C4-2B (cell line): ENCODE measurements around the gene NR2F1.

Experiments
- H3K27ac ChIP-seq: fragments of 450-650 bp; 2 replicates; pipeline ENCODE4 v1.5.1; 2017
- ZFX ChIP-seq: fragments of 450-650 bp; IDR thresholded peaks from 2 replicates; pipeline ENCODE4 v1.6.1; 2017
- TF ChIP-seq, protein P1 (sequence below): fragments of 450-650 bp; conservative IDR thresholded peaks from 2 replicates; pipeline ENCODE4 v1.5.1; 2017; ENCODE audit warnings: mild to moderate bottlenecking

The NR2F1 gene

DNA sequence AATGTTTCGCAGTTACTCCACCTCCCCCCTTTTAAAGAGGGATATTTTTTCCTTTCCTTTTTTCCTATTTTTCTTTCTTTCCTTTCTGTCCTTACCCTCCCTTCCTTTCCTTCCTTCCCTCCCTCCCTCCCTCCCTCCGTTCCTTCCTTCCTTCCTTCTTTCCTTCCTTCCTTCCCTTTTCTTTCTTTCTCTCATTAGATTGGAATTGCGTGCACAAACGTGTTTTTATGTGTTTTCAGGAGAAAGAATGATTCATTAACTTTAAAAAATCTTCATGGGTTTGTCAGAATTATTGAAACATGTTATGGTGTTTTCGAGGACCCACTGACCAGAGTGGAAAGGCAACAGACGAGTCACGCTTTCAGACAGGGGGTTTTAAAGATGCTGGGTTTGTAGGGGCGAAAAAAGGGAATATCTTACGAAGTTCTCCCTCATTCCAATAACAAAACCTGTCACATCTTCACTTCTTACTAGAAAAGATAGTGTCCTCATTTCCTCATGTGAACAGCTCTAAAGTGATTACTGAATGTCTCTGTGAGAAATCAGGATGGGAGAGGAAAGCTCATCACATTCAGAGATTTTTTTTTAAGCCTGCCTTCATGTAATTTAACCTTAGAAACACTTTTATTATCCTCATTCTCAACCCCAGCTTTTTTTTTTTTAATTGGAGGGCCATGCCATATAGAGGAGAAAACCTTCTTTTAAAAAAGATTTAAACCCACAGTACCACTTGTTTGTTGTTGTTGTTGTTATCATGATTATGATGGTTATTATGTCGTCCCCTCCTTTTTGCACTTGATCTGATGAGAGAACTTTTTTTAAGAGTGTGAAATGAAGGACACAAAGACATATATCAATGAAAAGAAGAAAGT is 21.9 kb downstream of the NR2F1 start:
- H3K27ac ChIP-seq, result no peak overlapping the region
- TF ChIP-seq, protein P1, sequence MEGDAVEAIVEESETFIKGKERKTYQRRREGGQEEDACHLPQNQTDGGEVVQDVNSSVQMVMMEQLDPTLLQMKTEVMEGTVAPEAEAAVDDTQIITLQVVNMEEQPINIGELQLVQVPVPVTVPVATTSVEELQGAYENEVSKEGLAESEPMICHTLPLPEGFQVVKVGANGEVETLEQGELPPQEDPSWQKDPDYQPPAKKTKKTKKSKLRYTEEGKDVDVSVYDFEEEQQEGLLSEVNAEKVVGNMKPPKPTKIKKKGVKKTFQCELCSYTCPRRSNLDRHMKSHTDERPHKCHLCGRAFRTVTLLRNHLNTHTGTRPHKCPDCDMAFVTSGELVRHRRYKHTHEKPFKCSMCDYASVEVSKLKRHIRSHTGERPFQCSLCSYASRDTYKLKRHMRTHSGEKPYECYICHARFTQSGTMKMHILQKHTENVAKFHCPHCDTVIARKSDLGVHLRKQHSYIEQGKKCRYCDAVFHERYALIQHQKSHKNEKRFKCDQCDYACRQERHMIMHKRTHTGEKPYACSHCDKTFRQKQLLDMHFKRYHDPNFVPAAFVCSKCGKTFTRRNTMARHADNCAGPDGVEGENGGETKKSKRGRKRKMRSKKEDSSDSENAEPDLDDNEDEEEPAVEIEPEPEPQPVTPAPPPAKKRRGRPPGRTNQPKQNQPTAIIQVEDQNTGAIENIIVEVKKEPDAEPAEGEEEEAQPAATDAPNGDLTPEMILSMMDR, result no peak
- TF ChIP-seq ZFX, result no peak

GRCh38 chr5:93606382-93606752 is 23.3 kb downstream of the NR2F1 start:
- H3K27ac ChIP-seq, result no peak overlapping the region
- TF ChIP-seq, protein P1, result no peak
- no peak for TF ChIP-seq ZFX

DNA sequence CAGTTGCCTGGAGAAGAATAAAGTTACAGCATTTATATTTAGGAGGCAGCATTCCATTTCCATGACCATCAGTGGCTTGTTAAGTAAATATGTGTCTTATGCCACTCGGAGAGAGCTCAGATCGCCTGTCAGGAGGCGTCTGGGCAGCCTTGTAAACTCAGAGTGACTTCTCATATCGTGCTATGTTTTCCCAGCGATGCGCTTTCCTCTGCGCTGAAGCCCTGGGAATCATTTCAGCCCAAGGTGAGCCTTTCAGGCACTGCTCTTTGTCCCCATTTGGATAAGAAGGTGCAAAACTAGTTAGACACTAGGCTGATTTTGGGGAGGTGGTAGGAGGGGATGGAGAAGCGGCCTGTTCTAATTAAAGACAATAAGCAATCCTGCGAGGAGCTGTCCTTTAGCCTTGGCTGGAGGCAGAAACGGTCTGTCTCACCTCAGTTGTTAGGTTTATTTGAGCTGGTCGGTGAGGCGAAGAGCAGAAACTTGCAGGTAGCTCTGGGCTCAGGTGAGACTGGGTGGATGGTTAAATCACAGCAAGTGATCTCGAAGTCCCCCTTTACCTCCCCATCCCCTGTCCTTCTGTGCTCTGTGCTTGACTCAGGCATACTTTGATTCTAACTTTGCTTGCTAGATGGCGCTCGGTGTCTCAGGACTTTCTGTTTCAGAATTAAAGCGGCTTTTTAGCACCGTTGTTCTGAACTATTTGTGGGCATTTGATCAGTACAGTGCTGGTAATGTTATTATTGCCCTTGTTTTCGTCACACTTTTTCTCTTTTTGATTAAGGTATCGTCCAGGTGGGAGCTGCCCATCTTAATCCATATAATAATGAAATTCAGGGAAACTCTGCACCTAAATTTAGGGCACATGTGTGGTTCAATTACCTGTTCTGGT is 24.6 kb downstream of the NR2F1 start:
- H3K27ac ChIP-seq, result no peak overlapping the region
- TF ChIP-seq ZFX, result no peak
- TF ChIP-seq, protein P1, result peak; percentile 81

DNA sequence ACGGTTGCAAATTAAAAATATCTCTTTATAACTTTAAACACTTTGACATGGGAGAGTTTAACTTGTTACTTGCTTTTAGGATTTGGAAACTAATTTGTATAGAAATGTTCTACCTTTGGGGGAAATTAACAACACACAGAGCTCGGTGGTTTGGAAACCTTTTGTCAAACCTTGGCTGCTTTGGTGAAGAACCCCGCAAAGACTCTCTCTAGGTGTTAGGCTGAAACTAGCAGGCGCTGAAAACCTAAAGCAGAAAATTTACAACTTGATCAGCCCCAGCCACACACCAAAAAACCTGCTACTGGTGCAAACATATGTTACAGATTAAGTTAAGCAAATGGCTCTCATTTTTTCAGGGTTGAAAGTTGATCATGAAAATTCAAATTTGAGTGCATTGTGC is 25.8 kb downstream of the NR2F1 start:
- H3K27ac ChIP-seq, result no peak overlapping the region
- TF ChIP-seq ZFX, result no peak
- TF ChIP-seq, protein P1, result no peak

DNA sequence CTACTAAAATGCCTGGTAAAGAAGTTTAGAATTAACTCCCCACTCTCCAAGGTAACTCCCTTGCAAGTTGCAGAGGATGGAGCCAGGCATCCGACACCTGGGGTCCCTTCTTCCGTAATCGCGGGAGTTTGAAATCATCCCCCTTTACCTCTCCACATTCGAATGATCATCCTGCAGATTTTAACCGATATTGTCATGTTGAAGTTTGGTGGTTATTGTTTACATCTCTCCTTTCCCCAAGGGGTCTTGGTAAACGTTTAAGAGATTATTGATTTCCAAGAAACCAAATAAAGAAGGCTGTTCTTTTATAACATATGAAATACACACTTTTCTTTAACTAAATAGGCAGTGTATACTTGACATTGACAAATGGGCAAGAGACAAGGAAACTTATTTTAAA is 26.7 kb downstream of the NR2F1 start:
- H3K27ac ChIP-seq, result no peak overlapping the region
- TF ChIP-seq ZFX, result no peak
- TF ChIP-seq, protein P1, result no peak

GRCh38 chr5:93610581-93611272 is 27.7 kb downstream of the NR2F1 start:
- no peak for TF ChIP-seq ZFX
- TF ChIP-seq, protein P1, result no peak
- H3K27ac ChIP-seq, result no peak overlapping the region
